ENCODE data around the gene MBD3L4.

DNA sequence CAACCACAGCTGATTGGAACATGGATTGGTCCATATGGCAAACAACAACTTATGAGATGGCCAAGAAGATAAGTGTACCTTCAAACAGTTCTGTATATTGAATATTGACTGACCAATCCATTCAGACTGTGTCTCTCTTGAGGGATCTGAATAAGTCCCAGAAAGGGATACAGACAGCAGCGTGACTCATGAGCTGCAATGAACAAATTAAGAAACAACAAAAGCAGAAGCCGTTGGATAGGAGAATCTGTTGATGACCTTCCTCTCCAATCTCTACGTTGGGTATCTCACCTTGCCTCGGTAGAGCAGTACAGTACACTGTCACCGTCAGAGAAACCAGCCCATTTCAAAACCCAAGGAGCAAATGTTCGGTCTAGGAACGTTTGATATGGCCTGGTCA lies 40.0 kb downstream of the MBD3L4 start:
- TF ChIP-seq RAD21 (IDR thresholded peaks at IDR 0.05; ENCODE audit: low read depth) (no peak), CTCF (IDR thresholded peaks at IDR 0.05 in 2 of 3, conservative IDR thresholded peaks at IDR 0.05 in 1 of 3; ENCODE audit: borderline replicate concordance in 1 of 3, insufficient read depth in 1 of 3, low read depth in 2 of 3, low read length in 2 of 3) (no peak), POLR2AphosphoS5 (IDR thresholded peaks at IDR 0.05; ENCODE audit: low read depth, low read length) (no peak), EZH2phosphoT487 (IDR thresholded peaks at IDR 0.05; ENCODE audit: borderline replicate concordance) (no peak), MAX (IDR thresholded peaks at IDR 0.05) (no peak), POLR2A (IDR thresholded peaks at IDR 0.05; ENCODE audit: borderline replicate concordance, extremely low read depth, insufficient read depth, insufficient read length) (no peak), EZH2 (IDR thresholded peaks at IDR 0.05) (no peak), ZFX (IDR thresholded peaks at IDR 0.05) (no peak), SIN3A (IDR thresholded peaks at IDR 0.05; ENCODE audit: low read depth) (no peak), JUND (IDR thresholded peaks at IDR 0.05) (no peak), YY1 (IDR thresholded peaks at IDR 0.05; ENCODE audit: extremely low read depth, insufficient replicate concordance, low read depth, low read length) (no peak)
